ELF-1 (cell line): ENCODE results near the gene NKX3-2.

Experiments used
- DNase-seq: peaks from one replicate; pipeline ENCODE4 v3.0.0-alpha.2; 2016; ENCODE audit warnings: low read depth, low spot score

Gene NKX3-2

DNA sequence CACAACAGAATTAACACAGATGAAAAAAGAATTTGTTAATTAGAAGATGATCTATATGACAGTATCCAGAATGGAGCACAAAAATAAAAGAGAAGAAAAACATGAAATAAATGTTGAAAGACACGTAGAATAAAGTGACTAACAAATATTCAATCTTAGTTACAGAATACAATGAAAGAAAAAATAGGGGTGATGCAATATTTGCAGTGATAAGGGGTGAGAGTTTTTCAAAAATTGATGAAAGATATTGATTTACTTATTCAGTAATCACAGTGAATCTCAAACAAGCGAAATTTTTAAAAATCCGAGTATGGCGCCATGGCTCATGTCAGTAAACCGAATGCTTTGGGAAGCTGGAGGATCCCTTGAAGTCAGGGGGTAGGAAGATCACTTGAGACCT is 39.9 kb downstream of the NKX3-2 start:
- no peak for DNase-seq

DNA sequence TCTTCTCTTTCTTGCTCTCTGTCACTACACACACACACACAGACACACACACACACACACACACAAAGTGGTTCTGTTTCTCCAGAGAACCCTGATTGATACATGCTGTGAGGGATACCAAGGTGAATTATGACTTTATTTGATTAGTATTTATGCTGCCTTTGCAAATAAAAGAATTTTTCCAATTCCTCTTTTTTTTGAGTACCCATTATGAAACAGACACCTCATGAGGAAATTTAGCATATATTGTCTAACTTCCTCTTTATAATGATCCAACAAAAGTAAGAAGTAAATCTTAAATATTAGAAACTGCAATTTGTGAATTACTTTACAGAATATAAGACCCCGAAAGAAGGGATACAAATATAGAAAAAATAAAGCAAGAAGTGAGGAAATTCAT is 45.8 kb downstream of the NKX3-2 start:
- DNase-seq: no peak

DNA sequence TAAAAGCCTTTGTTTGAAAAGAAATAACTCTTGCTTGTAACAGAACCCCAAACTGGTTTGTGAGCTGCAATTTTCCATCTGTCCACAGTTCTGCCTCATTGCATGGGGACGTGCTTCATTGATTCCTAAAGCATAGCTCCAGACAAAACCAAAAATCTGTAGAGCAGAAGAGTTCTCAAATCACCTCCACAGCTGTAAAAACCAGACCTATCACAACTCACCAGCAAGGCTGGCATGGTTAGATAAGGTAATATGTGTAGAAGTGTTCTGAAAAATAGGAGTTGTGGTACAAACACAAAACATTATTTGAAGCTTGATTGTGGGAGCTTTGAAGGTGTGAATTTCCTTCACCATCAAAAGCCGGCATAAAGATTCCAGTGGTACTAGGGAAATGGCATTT is 47.7 kb downstream of the NKX3-2 start:
- no peak for DNase-seq

- no peak for DNase-seq
Measured at GRCh38 chr4:13495753-13496152, 48.6 kb downstream of the NKX3-2 start.

- no peak for DNase-seq
Measured at GRCh38 chr4:13493793-13494192, 50.5 kb downstream of the NKX3-2 start.

- no peak for DNase-seq
Measured at GRCh38 chr4:13492747-13493146, 51.6 kb downstream of the NKX3-2 start.
